Activated T-helper 9 cell treated with anti-CD3 and anti-CD28 coated beads, Interleukin-2, amount 50 U/mL, for 16 hours (primary cell): ENCODE results near the gene SLC25A42.
"Not testable (repeated sequence)": the region's sequence is repeated elsewhere in the genome, so short reads cannot be mapped to it uniquely, and the experiment has no call there.

Source experiments
- DNase-seq: peaks from one replicate; pipeline ENCODE4 v3.0.0-alpha.2; 2020; ENCODE audit warnings: low read depth

Gene SLC25A42

GRCh38 chr19:19105365-19106055 is 41.7 kb downstream of the SLC25A42 start:
- no peak for DNase-seq

DNA sequence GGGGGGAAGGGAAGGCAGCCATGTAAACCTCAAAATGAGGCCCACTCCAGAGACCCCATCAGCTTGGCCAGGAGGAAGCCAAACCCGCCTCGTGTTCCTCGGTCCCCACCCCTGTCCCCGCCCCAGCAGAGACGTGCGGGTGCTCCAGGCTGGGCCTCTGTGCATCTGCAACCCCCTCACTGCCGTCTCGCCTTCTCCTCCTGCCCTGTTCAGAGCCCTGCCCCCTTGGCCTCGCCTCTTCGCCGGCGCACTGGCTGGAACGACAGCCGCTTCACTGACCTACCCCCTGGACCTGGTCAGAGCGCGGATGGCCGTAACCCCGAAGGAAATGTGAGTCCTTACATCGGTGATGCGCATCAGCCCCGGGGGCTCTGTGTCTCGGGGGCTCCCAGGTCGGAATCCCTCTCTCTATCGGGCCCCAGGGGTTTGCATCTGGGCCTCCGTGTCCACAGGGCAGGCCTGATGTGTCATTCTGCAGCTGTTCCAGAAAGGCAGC is 42.3 kb downstream of the SLC25A42 start:
- DNase-seq: no peak

DNA sequence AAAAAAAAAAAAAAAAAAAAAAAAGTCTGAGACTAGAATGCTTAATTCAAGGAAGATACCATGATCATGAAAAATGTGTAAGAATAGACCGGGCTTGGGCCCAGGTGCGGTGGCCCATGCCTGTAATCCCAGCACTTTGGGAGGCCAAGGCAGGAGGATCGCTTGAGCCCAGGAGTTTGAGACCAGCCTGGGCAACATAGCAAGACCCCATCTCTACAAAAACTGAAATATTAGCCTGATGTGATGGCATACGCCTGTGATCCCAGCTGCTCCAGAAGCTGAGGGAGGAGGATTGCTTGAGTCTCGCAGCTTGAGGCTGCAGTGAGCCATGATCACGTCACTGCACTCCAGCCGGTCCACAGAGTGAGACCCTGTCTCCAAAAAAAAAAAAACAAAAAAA is 43.1 kb downstream of the SLC25A42 start:
- not testable (repeated sequence) for DNase-seq

GRCh38 chr19:19107654-19108053 is 43.9 kb downstream of the SLC25A42 start:
- DNase-seq: no peak

GRCh38 chr19:19109601-19110000 is 45.8 kb downstream of the SLC25A42 start:
- no peak for DNase-seq

DNA sequence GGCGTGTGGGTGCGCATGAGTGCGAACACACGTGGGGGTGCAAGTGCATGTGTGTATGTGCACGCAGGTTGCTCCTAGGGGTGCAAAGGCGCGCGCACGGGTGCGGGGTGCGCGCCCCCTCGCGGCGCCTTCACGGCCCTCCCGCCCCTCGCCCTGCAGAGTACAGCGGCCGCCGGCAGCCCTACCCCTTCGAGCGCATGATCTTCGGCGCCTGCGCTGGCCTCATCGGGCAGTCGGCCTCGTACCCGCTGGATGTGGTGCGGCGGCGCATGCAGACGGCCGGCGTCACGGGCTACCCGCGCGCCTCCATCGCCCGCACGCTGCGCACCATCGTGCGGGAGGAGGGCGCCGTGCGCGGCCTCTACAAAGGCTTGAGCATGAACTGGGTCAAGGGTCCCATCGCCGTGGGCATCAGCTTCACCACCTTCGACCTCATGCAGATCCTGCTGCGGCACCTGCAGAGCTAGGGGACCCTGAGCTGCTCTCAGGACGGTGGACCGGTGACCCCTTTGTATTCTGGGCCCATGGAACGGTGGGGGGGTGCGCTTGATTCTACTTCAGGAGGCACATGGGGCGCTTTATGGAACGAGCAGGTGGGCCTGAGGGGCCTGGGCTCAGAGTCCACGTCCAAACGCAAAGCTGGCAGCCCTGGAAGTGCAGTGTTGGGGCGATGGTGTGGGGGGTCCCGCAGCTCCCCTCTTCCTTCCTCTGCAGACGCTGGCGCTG is 46.8 kb downstream of the SLC25A42 start:
- no peak for DNase-seq

- no peak for DNase-seq
Observed at GRCh38 chr19:19111136-19111835, 47.5 kb downstream of the SLC25A42 start.

GRCh38 chr19:19111967-19112580 is 48.3 kb downstream of the SLC25A42 start:
- no peak for DNase-seq

- no peak for DNase-seq
Observed at GRCh38 chr19:19113040-19113626, 49.3 kb downstream of the SLC25A42 start.

- DNase-seq: peak; percentile 21
Observed at GRCh38 chr19:19115954-19116353, 52.2 kb downstream of the SLC25A42 start.

GRCh38 chr19:19119325-19120237 is 55.8 kb downstream of the SLC25A42 start:
- no peak for DNase-seq

- DNase-seq: no peak
Observed at GRCh38 chr19:19120308-19121231, 56.8 kb downstream of the SLC25A42 start.

- DNase-seq: no peak
Observed at GRCh38 chr19:19121371-19121770, 57.6 kb downstream of the SLC25A42 start.

DNA sequence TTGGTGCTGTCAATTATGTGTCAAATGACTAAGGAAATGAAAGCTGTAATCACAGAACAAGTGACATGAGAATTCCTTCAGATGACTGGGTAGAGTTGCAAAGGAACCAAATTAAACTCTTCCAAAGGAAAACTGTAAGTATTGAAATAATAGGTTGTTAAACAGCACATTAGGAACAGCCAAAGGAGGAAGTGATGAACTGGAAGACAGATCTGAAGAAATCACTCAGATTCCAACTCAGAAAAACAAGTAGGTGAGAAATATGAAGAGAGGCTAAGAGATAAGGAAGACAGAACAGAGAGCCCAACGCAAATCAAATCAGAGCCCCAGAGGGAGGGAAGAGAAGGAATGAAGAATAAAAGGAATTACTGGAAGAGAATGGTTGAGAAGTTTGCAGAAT is 59.1 kb downstream of the SLC25A42 start:
- no peak for DNase-seq

DNA sequence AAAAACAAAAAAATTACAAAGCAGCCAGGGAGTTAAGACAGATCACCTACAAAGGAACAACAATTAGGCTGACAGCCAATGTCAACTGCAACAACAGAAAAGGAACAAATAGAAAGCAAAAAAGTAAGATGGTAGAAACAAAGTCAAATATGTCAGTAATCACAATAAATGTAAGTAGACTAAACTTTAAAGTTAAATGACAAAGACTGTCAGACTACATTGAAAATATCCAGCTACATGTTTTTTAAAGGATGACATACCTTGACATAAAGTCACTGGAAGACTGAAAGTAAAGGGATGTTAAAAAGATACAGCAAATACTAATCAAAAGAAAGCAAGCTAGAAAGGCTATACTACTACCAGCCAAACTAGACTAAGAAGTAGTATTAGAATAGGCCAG is 59.6 kb downstream of the SLC25A42 start:
- no peak for DNase-seq

GRCh38 chr19:19126102-19126501 is 62.3 kb downstream of the SLC25A42 start:
- DNase-seq: no peak

DNA sequence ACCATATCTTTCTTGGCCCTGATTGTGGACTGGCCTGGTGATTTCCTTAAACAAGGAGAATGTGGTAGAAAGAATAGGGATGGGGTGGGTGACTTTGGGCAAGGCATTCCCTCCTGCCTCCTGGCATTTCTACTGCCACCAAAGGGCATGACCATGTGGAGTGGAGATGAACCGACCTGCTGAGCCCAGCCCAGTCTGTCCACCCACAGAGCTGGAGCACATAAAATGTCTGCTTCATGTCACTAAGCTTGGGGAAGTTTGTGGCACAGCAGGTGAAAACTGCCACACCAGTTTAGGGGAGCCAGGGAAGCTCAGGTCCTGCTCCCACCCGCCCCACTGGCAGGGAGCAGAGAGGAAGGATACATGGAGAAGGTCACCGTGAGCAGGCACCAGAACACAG is 68.2 kb downstream of the SLC25A42 start:
- DNase-seq: no peak

- DNase-seq: no peak
Observed at GRCh38 chr19:19132912-19133311, 69.1 kb downstream of the SLC25A42 start.

- DNase-seq: no peak
Observed at GRCh38 chr19:19133985-19134384, 70.2 kb downstream of the SLC25A42 start.

GRCh38 chr19:19134687-19135158 is 70.9 kb downstream of the SLC25A42 start:
- DNase-seq: no peak
